HUES6 (cell line): ENCODE results near the gene VWA3B.
A peak's percentile ranks its signal among the peaks of the same experiment; 100 is the strongest.
"Not testable (repeated sequence)": the region's sequence is repeated elsewhere in the genome, so short reads cannot be mapped to it uniquely, and the experiment has no call there.

Experiments used
- H3K27ac ChIP-seq: 2 replicates; pipeline ENCODE4 v1.7.0; 2013; ENCODE audit warnings: low read depth, mild to moderate bottlenecking, low read length, inconsistent platforms
- H3K27me3 ChIP-seq: 2 replicates; pipeline ENCODE4 v1.6.1; 2013; ENCODE audit warnings: low read length; ENCODE audit not compliant: control insufficient read depth, insufficient read depth
- H3K36me3 ChIP-seq: 2 replicates; pipeline ENCODE4 v1.6.1; 2013; ENCODE audit warnings: low read length; ENCODE audit not compliant: control insufficient read depth, insufficient read depth
- H3K4me1 ChIP-seq: 2 replicates; pipeline ENCODE4 v1.6.1; 2013; ENCODE audit warnings: low read length; ENCODE audit not compliant: control insufficient read depth, insufficient read depth
- H3K4me3 ChIP-seq: 2 replicates; pipeline ENCODE4 v1.5.1; 2013; ENCODE audit warnings: low read depth, low read length
- H3K9ac ChIP-seq: one replicate; pipeline ENCODE4 v1.6.1; 2013; ENCODE audit warnings: mild to moderate bottlenecking, low read length
- H3K9me3 ChIP-seq: 2 replicates; pipeline ENCODE4 v1.6.1; 2013; ENCODE audit warnings: low read depth, low read length; ENCODE audit not compliant: control insufficient read depth, insufficient read depth

VWA3B gene, protein sequence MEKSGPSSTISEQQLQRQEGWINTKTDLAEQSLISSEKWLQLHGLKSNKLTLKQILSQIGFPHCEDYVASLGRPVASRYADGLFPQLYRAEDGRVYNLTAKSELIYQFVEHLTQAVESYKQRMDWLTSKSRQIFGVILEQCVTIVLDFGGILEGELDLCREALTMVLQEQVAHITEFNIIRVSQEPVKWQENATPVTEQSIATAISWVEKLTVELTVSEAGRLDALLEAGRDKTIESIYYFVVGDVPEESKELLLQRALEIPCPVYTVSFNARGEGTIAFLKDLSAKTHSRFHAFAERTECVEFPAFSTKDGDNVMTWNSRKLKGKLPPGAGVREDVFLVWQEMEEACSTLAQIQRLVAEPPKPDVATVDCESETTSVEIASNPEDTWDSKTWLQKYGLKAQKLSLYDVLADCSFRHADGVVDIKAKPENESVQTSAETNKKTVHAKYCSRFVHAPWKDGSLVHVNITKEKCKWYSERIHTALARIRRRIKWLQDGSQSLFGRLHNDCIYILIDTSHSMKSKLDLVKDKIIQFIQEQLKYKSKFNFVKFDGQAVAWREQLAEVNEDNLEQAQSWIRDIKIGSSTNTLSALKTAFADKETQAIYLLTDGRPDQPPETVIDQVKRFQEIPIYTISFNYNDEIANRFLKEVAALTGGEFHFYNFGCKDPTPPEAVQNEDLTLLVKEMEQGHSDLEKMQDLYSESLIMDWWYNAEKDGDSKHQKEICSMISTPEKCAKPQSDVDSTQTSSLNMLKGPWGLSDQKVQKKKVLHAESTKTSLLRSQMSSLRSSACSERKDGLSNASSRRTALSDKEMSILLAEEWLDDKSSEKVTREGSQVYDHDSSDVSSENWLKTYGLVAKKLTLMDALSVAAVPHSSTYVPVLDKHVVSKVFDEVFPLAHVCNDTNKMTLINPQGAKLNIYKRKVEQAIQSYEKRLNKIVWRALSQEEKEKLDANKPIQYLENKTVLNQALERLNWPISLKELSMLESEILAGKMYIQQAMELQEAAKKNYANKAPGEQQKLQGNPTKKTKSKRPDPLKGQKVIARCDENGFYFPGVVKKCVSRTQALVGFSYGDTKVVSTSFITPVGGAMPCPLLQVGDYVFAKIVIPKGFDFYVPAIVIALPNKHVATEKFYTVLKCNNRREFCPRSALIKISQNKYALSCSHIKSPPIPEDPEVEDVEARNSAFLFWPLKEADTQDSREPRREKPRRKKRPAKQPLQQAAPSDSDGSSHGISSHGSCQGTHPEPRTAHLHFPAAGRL (N-terminal part only)

GRCh38 chr2:98086491-98087446 is at the start of gene VWA3B:
Gene VWA3B (plus strand): TSS chr2:98087167. CDS start chr2:98093093, 5,926 bp downstream.
- Histone ChIP-seq H3K27me3 (peaks cover 44% of the 10 kb centered on the region), H3K9me3 (no peaks in the 10 kb centered on the region), H3K4me3 (peak within 1 kb of the TSS; percentile 84), H3K4me1 (no peaks in the 10 kb centered on the region), H3K9ac (peak within 1 kb of the TSS; percentile 8), H3K36me3 (no peaks in the 10 kb centered on the region), H3K27ac (no peak within 1 kb of the TSS)

DNA sequence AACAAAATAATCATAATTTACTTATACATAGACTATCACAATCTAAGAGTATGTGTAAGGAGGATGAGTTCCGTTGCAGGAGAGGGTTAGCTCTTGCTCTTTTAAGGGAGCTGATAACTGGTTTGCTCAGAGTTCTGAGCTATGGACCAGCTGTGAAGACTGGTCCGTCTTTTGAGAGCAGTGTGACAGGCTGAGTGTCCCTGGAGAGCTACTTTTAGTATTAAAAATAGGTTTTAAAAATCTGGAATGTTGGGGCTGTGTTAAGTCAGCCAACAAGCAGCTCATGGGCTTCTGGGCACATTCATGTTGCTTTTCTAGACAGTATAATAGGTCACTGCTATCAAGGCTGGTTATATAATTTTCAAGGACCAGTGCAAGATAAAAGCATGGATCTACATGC is 49.8 kb upstream of the VWA3B start:
- peaks cover 29% of the 10 kb centered on the region for H3K4me1 ChIP-seq
- no peak overlapping the region for H3K4me3 ChIP-seq
- H3K9me3 ChIP-seq = no peaks in the 10 kb centered on the region
- no peaks in the 10 kb centered on the region for H3K27me3 ChIP-seq
- H3K27ac ChIP-seq = no peak overlapping the region
- H3K9ac ChIP-seq = no peak overlapping the region
- H3K36me3 ChIP-seq = no peaks in the 10 kb centered on the region

GRCh38 chr2:98037666-98038336 is 49.2 kb upstream of the VWA3B start:
- Histone ChIP-seq H3K4me3 (no peak overlapping the region), H3K9me3 (no peaks in the 10 kb centered on the region), H3K27ac (no peak overlapping the region), H3K4me1 (peaks cover 29% of the 10 kb centered on the region), H3K27me3 (no peaks in the 10 kb centered on the region), H3K9ac (no peak overlapping the region), H3K36me3 (no peaks in the 10 kb centered on the region)

GRCh38 chr2:98039085-98039756 is 47.7 kb upstream of the VWA3B start:
- Histone ChIP-seq H3K36me3 (no peaks in the 10 kb centered on the region), H3K9ac (no peak overlapping the region), H3K27me3 (no peaks in the 10 kb centered on the region), H3K9me3 (0 out of 2 replicates have a peak, but pooled peaks cover 3% of the 10 kb centered on the region), H3K27ac (no peak overlapping the region), H3K4me3 (no peak overlapping the region), H3K4me1 (peaks cover 28% of the 10 kb centered on the region)

- Histone ChIP-seq H3K27ac (no peak overlapping the region), H3K9ac (no peak overlapping the region), H3K9me3 (peaks cover 9% of the 10 kb centered on the region; the same call in 1 of the 2 replicates), H3K36me3 (no peaks in the 10 kb centered on the region), H3K27me3 (no peaks in the 10 kb centered on the region), H3K4me1 (peaks cover 20% of the 10 kb centered on the region), H3K4me3 (no peak overlapping the region)
Measured at GRCh38 chr2:98040331-98040939, 46.5 kb upstream of the VWA3B start.

DNA sequence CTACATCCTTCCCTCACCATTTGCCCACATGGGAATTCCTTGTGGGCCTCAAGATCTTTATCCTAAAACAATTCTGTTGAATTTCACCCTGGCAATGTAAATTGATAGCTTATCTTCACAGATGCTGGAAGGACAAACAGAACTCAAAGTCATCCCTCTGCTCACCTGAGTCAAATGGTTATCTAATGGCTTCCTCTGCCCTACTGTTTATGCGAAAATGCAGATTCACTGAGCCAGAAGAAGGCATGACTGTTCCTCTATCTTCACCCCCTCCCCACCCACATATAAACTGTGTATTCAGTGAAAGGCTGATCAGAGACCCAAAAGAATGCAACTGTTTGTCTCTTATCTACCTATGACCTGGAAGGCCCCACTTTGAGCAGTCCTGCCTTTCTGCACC is 43.9 kb upstream of the VWA3B start:
- no peak overlapping the region for H3K27ac ChIP-seq
- no peak overlapping the region for H3K4me3 ChIP-seq
- no peaks in the 10 kb centered on the region for H3K36me3 ChIP-seq
- H3K9ac ChIP-seq = no peak overlapping the region
- H3K4me1 ChIP-seq = peaks cover 6% of the 10 kb centered on the region
- peaks cover 9% of the 10 kb centered on the region; the same call in 1 of the 2 replicates for H3K9me3 ChIP-seq
- no peaks in the 10 kb centered on the region for H3K27me3 ChIP-seq

GRCh38 chr2:98044730-98045129 is 42.2 kb upstream of the VWA3B start:
- not testable (repeated sequence) for H3K27me3 ChIP-seq, H3K27ac ChIP-seq, H3K36me3 ChIP-seq, H3K9me3 ChIP-seq, H3K4me3 ChIP-seq, H3K4me1 ChIP-seq
- peak overlapping the region; percentile 15 for H3K9ac ChIP-seq

- Histone ChIP-seq H3K36me3 (no peaks in the 10 kb centered on the region), H3K27me3 (no peaks in the 10 kb centered on the region), H3K9ac (no peak overlapping the region), H3K4me3 (no peak overlapping the region), H3K9me3 (no peaks in the 10 kb centered on the region; the same call in 1 of the 2 replicates), H3K27ac (no peak overlapping the region), H3K4me1 (no peaks in the 10 kb centered on the region; the same call in 1 of the 2 replicates)
Measured at GRCh38 chr2:98050070-98050469, 36.9 kb upstream of the VWA3B start.
